Stimulated activated CD4-positive, alpha-beta T cell treated with anti-CD3 and anti-CD28 coated beads, Interleukin-12 subunit alpha, Interleukin-12 subunit beta, amount 100 ng/mL, for 24 hours (primary cell): ENCODE data around the gene CACNA1A.

Experiments used
- DNase-seq, 2 experiments: peaks; one replicate each; pipeline ENCODE4 v3.0.0-alpha.2; 2020; ENCODE audit warnings: low read depth in 2 of 2

CACNA1A gene

DNA sequence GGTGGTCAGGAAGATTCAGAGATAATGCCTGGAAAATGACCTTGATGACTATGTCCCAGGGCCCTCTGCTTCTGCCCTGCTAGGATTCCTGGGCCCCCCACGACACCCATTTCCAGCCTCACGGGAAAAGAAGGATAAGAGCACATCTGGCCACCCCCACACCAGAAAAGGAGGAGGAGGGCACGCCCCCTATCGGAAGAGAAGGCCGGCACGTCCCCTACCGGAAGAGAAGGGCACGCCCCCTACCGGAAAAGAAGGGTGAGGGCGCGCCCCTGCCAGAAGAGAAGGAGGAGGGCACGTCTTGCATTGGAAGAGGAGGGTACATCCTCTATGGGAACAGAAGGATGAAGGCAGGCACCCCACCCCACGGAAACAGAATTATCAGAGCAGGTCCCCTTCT is 271.8 kb downstream of the CACNA1A start:
- DNase-seq = peak; percentile 30 to 59

GRCh38 chr19:13231663-13232062 is 274.6 kb downstream of the CACNA1A start:
- no peak for DNase-seq

DNA sequence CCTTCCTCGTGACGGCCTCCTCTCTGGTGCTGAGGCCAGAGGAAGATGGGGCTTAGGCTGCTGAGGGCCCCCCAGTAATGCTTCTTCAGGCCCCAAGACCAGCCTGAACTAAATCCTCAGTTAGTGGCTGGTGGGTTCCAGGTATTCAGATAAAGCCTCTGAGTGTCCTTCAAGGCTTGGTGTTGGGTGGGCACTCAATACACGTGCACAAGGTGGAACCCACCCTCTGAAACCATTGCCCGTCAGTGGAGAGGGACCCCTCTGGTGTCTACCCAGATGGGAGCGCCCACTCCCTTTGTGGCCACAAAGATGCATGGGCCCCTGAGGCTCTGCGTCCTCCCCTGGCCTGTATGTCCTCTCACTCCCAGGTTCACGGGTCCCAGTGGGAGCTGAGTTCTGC is 277.0 kb downstream of the CACNA1A start:
- DNase-seq = no peak

DNA sequence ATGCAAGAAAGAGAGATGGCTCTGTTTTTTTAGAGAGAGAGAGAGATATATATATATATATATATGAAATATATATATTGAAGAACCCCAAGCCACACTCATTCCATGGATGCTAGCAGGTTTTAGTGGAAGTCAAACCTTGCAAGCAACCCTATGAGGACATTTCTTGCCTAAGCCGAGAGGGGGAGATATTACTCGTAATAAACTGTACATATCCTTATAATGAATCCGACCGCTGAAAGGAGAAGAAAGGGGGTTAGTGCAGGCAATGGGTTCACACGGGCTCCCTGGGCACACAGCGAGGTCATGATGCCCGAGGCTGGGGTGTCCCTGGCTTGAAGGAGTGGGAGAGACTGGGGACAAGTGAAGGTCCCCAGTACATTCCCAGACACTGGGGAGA is 277.7 kb downstream of the CACNA1A start:
- DNase-seq = no peak

- no peak for DNase-seq
Measured at GRCh38 chr19:13226983-13227382, 279.3 kb downstream of the CACNA1A start.

- no peak for DNase-seq
Measured at GRCh38 chr19:13225973-13226865, 280.1 kb downstream of the CACNA1A start.

- no peak for DNase-seq
Measured at GRCh38 chr19:13225085-13225484, 281.2 kb downstream of the CACNA1A start.

DNA sequence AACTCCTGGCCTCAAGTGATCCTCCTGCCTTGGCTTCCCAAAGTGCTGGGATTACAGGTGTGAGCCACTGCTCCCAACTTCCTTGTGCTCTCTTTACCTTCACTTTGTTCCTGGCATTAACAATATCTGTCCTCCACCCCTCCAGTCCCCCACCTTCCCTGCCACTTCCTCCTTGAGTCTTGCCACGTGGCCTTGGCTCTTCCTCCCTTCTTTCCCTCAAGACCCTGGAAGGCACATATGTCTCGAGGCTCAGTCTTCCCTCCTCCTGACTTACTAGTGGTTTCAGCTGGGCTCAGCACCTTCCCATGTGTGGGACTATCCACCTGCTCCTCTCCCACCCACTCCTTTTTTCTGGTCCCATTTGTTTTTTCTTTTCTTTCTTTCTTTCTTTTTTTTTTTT is 285.4 kb downstream of the CACNA1A start:
- DNase-seq = no peak

DNA sequence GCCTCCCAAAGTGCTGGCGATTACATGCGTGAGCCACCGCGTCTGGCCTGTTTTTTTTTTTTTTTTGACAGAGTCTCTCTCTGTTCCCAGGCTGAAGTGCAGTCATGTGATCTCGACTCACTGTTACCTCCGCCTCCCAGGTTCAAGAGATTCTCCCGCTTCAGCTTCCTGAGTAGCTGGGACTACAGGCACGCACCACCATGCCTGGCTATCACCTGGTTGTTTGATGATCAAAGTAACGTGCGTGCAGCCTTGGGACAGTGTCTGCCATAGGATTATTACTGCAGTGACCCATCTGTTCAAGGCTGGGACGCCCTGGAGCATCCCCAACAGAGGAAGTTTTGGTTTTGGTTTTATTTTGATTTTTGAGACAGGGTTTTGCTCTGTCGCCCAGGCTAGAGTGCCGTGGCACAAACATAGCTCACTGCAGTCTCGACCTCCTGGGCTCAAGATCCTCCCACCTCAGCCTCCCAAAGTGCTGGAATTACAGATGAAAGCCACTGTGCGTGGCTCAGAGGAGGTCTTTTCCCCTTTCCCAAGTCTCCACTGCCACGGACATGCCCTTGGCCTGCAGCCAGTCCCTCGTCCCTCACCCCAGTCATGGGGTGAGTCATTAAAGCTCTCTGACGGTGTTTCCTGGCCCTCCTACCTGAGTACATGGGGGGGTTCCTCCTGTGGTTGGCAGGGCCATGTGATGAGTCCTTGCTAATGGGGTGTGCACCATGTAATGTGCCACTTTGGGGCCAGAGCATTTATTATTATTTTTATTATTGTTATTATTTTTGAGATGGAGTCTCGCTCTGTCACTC is 290.5 kb downstream of the CACNA1A start:
- DNase-seq = no peak

DNA sequence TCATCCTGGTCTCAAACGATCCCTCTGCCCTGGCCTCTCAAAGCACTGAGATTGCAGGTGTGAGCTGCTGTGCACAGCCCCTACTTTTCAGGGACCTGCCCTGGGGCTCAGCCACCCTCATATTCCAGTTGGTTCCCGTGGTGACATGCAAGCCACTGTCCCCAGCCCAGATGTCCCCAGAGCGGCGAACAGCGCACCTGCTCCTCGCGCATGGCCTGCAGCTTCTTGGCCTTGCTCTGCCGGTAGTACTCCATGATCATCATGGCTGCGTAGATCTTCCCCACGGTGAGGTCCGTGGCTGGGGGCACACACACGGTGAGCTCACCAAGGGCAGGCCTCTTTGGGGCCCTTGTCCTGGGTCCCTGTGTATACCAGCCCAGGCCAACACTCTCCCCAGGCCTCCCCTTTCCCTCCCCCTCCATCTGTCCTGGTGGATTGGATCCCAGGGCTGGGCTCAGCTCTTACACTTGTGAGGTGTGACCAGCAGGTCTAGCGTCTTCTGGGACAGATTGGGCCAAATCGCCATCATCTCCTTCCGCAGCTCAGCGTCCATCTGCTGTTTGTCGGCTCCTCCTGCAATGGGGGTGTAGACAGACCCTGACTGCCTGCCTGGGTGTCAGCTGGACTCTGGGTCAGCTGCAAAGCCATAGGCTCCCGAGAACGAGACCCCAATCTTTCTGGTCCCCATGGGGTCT is 292.1 kb downstream of the CACNA1A start:
- no peak for DNase-seq

DNA sequence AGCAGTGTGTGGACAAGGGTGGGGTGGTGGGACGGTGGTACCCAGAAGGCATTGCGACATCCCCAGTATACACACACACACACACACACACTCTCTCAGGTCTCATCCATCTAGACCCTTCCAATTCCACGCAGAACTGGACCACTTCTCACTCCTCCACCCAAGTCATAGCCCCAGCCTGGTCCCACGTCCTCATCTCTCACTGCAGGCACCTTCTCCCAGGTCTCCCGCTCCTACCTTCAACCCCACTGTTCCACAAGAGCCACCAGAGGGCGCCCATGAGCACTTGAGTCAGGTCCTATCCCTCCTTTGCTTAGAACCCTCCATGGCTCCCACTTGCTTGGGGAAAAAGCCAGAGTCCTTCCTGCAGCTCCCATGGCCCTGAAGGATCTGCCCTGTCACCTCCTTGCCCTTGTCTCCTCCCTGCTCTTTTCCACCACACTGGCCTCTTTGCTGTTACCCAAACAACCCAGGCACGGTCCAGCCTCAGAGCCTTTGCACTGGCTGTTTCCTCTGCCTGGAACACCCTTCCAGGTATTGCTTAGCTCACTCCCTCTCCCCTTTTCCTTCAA is 293.4 kb downstream of the CACNA1A start:
- peak; percentile 50 to 74 for DNase-seq

- no peak for DNase-seq
Measured at GRCh38 chr19:13211426-13212308, 294.6 kb downstream of the CACNA1A start.

DNA sequence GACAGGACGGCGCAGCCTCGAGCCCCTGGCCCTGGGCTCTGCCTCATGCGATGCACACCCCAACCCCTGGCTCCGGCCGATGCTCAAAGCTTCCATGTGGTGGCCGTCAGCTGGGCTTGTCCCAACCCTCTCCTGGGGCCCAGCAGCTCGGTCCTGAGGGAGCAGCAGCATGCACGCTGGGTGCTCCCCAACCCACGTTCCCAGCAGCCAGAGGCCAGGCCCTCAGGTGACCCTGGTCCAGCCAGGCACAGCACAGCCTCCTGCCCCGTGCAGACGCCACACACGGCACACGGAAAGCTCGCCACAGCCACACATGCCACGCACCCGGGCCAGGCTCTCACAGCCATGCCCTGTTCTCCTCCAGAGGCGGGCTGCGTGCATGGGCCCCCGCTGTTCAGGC is 295.3 kb downstream of the CACNA1A start:
- DNase-seq = no peak

- DNase-seq = no peak
Measured at GRCh38 chr19:13210339-13210775, 295.9 kb downstream of the CACNA1A start.

DNA sequence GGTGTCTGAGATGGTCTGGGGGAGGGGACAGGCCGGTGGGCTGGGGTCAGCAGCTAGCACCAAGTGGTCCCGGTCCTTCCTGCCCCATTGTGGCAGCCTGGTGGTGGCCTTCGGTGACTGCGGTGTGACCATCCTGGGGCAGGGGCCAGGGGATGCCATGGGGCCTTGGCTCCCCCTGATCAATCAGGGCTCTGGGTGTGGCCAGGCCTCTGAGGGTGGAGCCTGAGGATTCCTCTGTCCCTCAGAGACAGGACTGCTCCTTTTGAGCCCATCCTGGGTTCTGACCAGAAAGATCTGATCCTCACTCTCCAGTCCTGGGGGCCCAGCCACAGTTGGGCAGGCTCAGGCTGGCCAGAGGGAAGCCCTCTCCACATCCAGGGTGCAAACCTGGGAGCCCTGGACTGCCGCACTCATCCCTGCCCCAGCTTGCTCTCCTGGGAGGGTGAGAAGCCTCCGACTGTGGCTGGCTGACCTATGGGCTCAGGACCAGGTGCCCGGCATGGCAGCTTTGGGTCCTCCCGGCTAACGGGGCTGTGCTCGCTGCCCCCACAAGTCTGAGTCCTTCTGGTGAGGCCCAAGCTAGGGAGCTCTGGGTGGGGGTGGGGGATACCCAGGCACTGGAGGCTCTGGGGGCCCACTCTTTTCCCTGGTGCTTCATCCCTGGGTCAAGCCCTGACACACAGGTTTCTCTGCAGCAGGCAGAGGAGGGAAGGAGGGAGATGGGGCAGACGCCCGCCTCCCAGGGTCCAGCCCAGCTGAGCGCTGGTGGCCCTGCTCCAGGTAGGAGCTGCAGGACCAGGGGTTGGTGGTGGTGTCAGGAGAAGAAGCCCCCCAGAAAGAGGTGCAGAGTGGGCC is 296.6 kb downstream of the CACNA1A start:
- no peak for DNase-seq

GRCh38 chr19:13208672-13209483 is 297.4 kb downstream of the CACNA1A start:
- no peak for DNase-seq

- peak; percentile 36 to 61 for DNase-seq
Measured at GRCh38 chr19:13207846-13208671, 298.2 kb downstream of the CACNA1A start.

DNA sequence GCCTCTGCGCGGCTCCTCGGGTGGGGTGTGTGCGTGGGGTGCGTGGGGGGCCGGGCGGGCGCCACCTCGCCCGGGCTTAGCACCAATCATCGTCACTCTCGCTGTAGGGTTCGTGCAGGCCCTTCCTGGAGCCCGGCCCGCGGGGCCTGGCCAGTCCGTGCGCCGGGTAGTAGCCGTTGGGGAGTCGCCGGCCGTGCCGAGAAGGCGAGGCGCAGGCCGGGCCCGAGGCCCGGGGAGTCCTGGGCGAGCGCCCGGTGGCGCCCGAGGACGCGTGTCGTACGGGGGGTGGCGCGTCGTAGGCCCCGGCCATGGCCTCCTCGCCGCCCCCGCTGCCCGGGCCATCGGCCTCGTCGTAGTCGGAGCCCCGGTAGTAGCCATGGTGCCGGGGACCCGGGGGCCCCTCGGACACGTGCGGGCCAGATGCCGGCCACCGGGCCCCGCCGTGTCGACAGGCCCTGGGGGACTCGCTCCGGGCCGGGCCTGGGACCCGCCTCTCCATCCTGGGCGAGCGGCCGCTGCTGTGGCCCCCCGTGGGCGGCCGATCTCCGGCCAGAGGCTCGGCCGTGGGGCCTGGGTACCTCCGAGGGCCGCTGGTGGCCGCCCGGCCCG is 298.9 kb downstream of the CACNA1A start:
- DNase-seq = no peak
